SU-DHL-6 (cell line): Measurements from ENCODE around the gene ARHGEF19.

ENCODE experiments used
- CTCF ChIP-seq: fragments of 200-600 bp; sonication (generic); IDR thresholded peaks from one replicate; pipeline ENCODE4 v1.5.1; 2017; ENCODE audit warnings: antibody characterized with exemption, mild to moderate bottlenecking, low read length, moderate library complexity; ENCODE audit not compliant: insufficient read depth, poor library complexity, severe bottlenecking
- EZH2phosphoT487 ChIP-seq: fragments of 200-600 bp; sonication (generic), shearing (Covaris generic); conservative IDR thresholded peaks from 2 replicates; pipeline ENCODE4 v1.6.1; 2018; ENCODE audit warnings: mild to moderate bottlenecking, antibody characterized with exemption, low read length, moderate library complexity, mixed read lengths

- TF ChIP-seq CTCF = no peak
- no peak for TF ChIP-seq EZH2phosphoT487
Observed at GRCh38 chr1:16260814-16261213, 48.4 kb upstream of the ARHGEF19 start.
